GM23338 (cell line): ENCODE measurements around the gene COL4A2. TPM values are rescaled to one million over a fixed set of nuclear protein-coding genes. Genes with fewer than 3 reads are reported as not detected.
"Not testable (repeated sequence)": the region's sequence is repeated elsewhere in the genome, so short reads cannot be mapped to it uniquely, and the experiment has no call there.

Experiments used
- ATAC-seq: fragments of 200-7000 bp; cut with Tn5 transposase; 3 replicates; pipeline ENCODE4 v1.9.1; 2020
- DNase-seq: peaks from one replicate; pipeline ENCODE4 v3.0.0-alpha.2; 2015; ENCODE audit warnings: low spot score
- H2AFZ ChIP-seq: fragments of 200-600 bp; sonication (generic); 2 replicates; pipeline ENCODE4 v1.8.0; 2016; ENCODE audit warnings: antibody characterized with exemption, mild to moderate bottlenecking, moderate library complexity
- H3F3A ChIP-seq: fragments of 200-600 bp; sonication (generic); replicated peaks from 2 replicates; pipeline ENCODE4 v1.8.0; 2017; ENCODE audit warnings: antibody characterized with exemption, mixed run types, low read depth
- H3K27ac ChIP-seq: fragments of 200-600 bp; sonication (generic); 2 replicates; pipeline ENCODE4 v1.6.1; 2016; ENCODE audit warnings: low read depth
- H3K27me3 ChIP-seq: fragments of 200-600 bp; sonication (generic); 2 replicates; pipeline ENCODE4 v1.8.0; 2016; ENCODE audit warnings: mild to moderate bottlenecking, mixed run types, moderate library complexity; ENCODE audit not compliant: insufficient read depth
- H3K36me3 ChIP-seq: fragments of 200-600 bp; sonication (generic); 2 replicates; pipeline ENCODE4 v1.8.0; 2016; ENCODE audit warnings: mild to moderate bottlenecking; ENCODE audit not compliant: insufficient read depth
- H3K4me1 ChIP-seq: fragments of 200-600 bp; sonication (generic); 2 replicates; pipeline ENCODE4 v1.8.0; 2016; ENCODE audit warnings: mild to moderate bottlenecking, moderate library complexity; ENCODE audit not compliant: insufficient read depth
- H3K4me2 ChIP-seq: fragments of 200-600 bp; sonication (generic); 2 replicates; pipeline ENCODE4 v1.7.1; 2017; ENCODE audit warnings: mixed run types
- H3K4me3 ChIP-seq: fragments of 200-600 bp; sonication (generic); 2 replicates; pipeline ENCODE4 v1.6.1; 2016; ENCODE audit warnings: mixed run types
- H3K79me2 ChIP-seq: fragments of 200-600 bp; sonication (generic); replicated peaks from 2 replicates; pipeline ENCODE4 v1.8.0; 2017; ENCODE audit warnings: mild to moderate bottlenecking; ENCODE audit not compliant: insufficient read depth
- H3K9me2 ChIP-seq: fragments of 200-600 bp; sonication (generic); 2 replicates; pipeline ENCODE4 v1.8.0; 2017; ENCODE audit not compliant: insufficient read depth
- H4K20me1 ChIP-seq: fragments of 200-600 bp; sonication (generic); replicated peaks from 2 replicates; pipeline ENCODE4 v1.8.0; 2017; ENCODE audit warnings: mild to moderate bottlenecking; ENCODE audit not compliant: insufficient read depth
- H3K27ac Mint-ChIP-seq: 2 replicates; pipeline ENCODE4 v1.8.0; 2020; ENCODE audit warnings: inconsistent platforms, mild to moderate bottlenecking, moderate library complexity, mixed read lengths
- H3K27me3 Mint-ChIP-seq: 3 replicates; pipeline ENCODE4 v1.8.0; 2022; ENCODE audit warnings: low read depth, mild to moderate bottlenecking, moderate library complexity, mixed read lengths, inconsistent platforms; ENCODE audit not compliant: insufficient read depth, poor library complexity
- H3K36me3 Mint-ChIP-seq: 3 replicates; pipeline ENCODE4 v1.8.0; 2021; ENCODE audit warnings: low read depth, mild to moderate bottlenecking, inconsistent platforms, moderate library complexity, mixed read lengths
- H3K4me1 Mint-ChIP-seq: 3 replicates; pipeline ENCODE4 v1.8.0; 2020; ENCODE audit warnings: mild to moderate bottlenecking, inconsistent platforms, mixed read lengths
- H3K4me3 Mint-ChIP-seq: 3 replicates; pipeline ENCODE4 v1.8.0; 2021; ENCODE audit warnings: moderate library complexity, mild to moderate bottlenecking, inconsistent platforms, mixed read lengths
- H3K9me3 Mint-ChIP-seq: 3 replicates; pipeline ENCODE4 v1.8.0; 2020; ENCODE audit warnings: moderate library complexity, mild to moderate bottlenecking, inconsistent platforms, mixed read lengths
- CREB1 ChIP-seq: fragments of 250-450 bp; sonication (Bioruptor Pico); IDR thresholded peaks from 2 replicates; pipeline ENCODE4 v1.5.0; 2020; ENCODE audit warnings: low read depth, mild to moderate bottlenecking, moderate library complexity
- ETS1 ChIP-seq: IDR thresholded peaks from 2 replicates; pipeline ENCODE4 v1.6.1; 2016; ENCODE audit warnings: antibody characterized with exemption
- EZH2 ChIP-seq: fragments of 200-600 bp; sonication (generic); IDR thresholded peaks from one replicate; pipeline ENCODE4 v1.8.0; 2017; ENCODE audit warnings: antibody characterized with exemption, mild to moderate bottlenecking, low read depth; ENCODE audit not compliant: unreplicated experiment
- JUNB ChIP-seq: IDR thresholded peaks from one replicate; pipeline ENCODE4 v1.6.1; 2016; ENCODE audit warnings: antibody characterized with exemption; ENCODE audit not compliant: unreplicated experiment
- ZNF462 ChIP-seq: fragments of 250-450 bp; sonication (Bioruptor Pico); IDR thresholded peaks from 2 replicates; pipeline ENCODE4 v1.5.0; 2020; ENCODE audit warnings: mild to moderate bottlenecking, moderate library complexity
- polyA plus RNA-seq: library from polyadenylated mRNA; unstranded; fragments of >200 nt; fragmentation: Nextera tagmentation; extraction: Ambion mirVana; gene quantifications from 2 replicates; pipeline ENCODE4 v1.2.1, GENCODE V29; 2016
- total RNA-seq: library from RNA; depleted of rRNA; stranded (reverse); fragments of >200 nt; shearing (Covaris generic); gene quantifications from 2 replicates; pipeline ENCODE4 v1.2.3, GENCODE V29; 2014

Gene COL4A2
- total and polyA plus RNA-seq, 2 experiments from 2014 or later = 37.4 to 131 TPM

GRCh38 chr13:110313733-110314132 is 6.6 kb downstream of the COL4A2 start:
- not testable (repeated sequence) for H3K9me3 Mint-ChIP-seq, ATAC-seq, H3K27ac ChIP-seq, H3K4me1 ChIP-seq, H3K36me3 Mint-ChIP-seq, H4K20me1 ChIP-seq, DNase-seq, H3K4me3 ChIP-seq, H3K4me3 Mint-ChIP-seq, H2AFZ ChIP-seq, H3K27ac Mint-ChIP-seq, H3K9me2 ChIP-seq, H3K27me3 ChIP-seq, H3K36me3 ChIP-seq, H3F3A ChIP-seq
- peaks cover 23% of the 10 kb centered on the region for H3K4me1 Mint-ChIP-seq
- H3K79me2 ChIP-seq = peaks cover 67% of the 10 kb centered on the region
- H3K4me2 ChIP-seq = peak overlapping the region; percentile 26; the same call in 1 of the 2 replicates
- H3K27me3 Mint-ChIP-seq = peaks cover 11% of the 10 kb centered on the region

- H3K27me3 ChIP-seq = no peaks in the 10 kb centered on the region
- H3K27ac ChIP-seq = no peak overlapping the region
- DNase-seq (no peak), ATAC-seq (no peak)
- H4K20me1 ChIP-seq = peaks cover 5% of the 10 kb centered on the region
- Mint-ChIP-seq H3K27ac (no peak overlapping the region), H3K27me3 (peaks cover 15% of the 10 kb centered on the region), H3K9me3 (no peaks in the 10 kb centered on the region), H3K4me1 (peaks cover 28% of the 10 kb centered on the region), H3K36me3 (peaks cover 8% of the 10 kb centered on the region), H3K4me3 (no peak overlapping the region)
- H3F3A ChIP-seq = no peaks in the 10 kb centered on the region
- H3K4me2 ChIP-seq = no peak overlapping the region
- no peaks in the 10 kb centered on the region for H3K9me2 ChIP-seq
- peaks cover 6% of the 10 kb centered on the region; the same call in 1 of the 2 replicates for H3K36me3 ChIP-seq
- H2AFZ ChIP-seq = no peak overlapping the region
- H3K4me1 ChIP-seq = peaks cover 7% of the 10 kb centered on the region
- TF ChIP-seq EZH2 = no peak
- no peak for TF ChIP-seq ETS1
- TF ChIP-seq CREB1 = no peak
- no peak for TF ChIP-seq JUNB
- no peak for TF ChIP-seq ZNF462 (CRISPR knock-in tag)
- peaks cover 63% of the 10 kb centered on the region for H3K79me2 ChIP-seq
- H3K4me3 ChIP-seq = no peak overlapping the region
Measured at GRCh38 chr13:110314516-110315245, 7.6 kb downstream of the COL4A2 start.
